Skin epidermis (tissue), 12 donors: ENCODE results near the gene SRSF3.

ENCODE experiments used
- H3K27ac ChIP-seq, 21 experiments: fragments of 200-600 bp; sonication (generic) in 11 of 21; one replicate each; pipeline ENCODE4 v1.5.0; 2020; ENCODE audit warnings: mild to moderate bottlenecking in 3 of 21, inconsistent platforms in 2 of 21, moderate library complexity in 2 of 21
- H3K4me3 ChIP-seq, 7 experiments: fragments of 200-600 bp; sonication (generic) in 2 of 7; one replicate each; pipeline ENCODE4 v1.5.0; 2020; ENCODE audit warnings: inconsistent platforms in 2 of 7, mild to moderate bottlenecking in 2 of 7, moderate library complexity in 1 of 7

The SRSF3 gene

GRCh38 chr6:36615018-36615761, 21.0 kb downstream of the SRSF3 start:
- no peak overlapping the region for H3K4me3 ChIP-seq
- H3K27ac ChIP-seq, result peak overlapping the region in 1 of 21 experiments; percentile 23

- H3K4me3 ChIP-seq, result no peak overlapping the region
- H3K27ac ChIP-seq, result peak overlapping the region in 7 of 21 experiments; percentile 14 to 61 (median 30)
Measured at GRCh38 chr6:36616893-36617521, 22.8 kb downstream of the SRSF3 start.

- peak overlapping the region in 2 of 21 experiments; percentile 22 to 31 for H3K27ac ChIP-seq
- no peak overlapping the region for H3K4me3 ChIP-seq
Measured at GRCh38 chr6:36618366-36619355, 24.5 kb downstream of the SRSF3 start.

- no peak overlapping the region for H3K4me3 ChIP-seq
- H3K27ac ChIP-seq, result no peak overlapping the region
Measured at GRCh38 chr6:36621371-36621855, 27.3 kb downstream of the SRSF3 start.

GRCh38 chr6:36622901-36623546, 28.9 kb downstream of the SRSF3 start:
- H3K27ac ChIP-seq, result peak overlapping the region in 1 of 21 experiments; percentile 40
- H3K4me3 ChIP-seq, result no peak overlapping the region

GRCh38 chr6:36623547-36624459, 29.6 kb downstream of the SRSF3 start:
- peak overlapping the region in 1 of 21 experiments; percentile 40 for H3K27ac ChIP-seq
- no peak overlapping the region for H3K4me3 ChIP-seq

GRCh38 chr6:36624461-36625157, 30.4 kb downstream of the SRSF3 start:
- Histone ChIP-seq H3K27ac (peak overlapping the region in 2 of 21 experiments; percentile 20 to 39), H3K4me3 (no peak overlapping the region)

- H3K4me3 ChIP-seq, result no peak overlapping the region
- peak overlapping the region in 2 of 21 experiments; percentile 39 to 41 for H3K27ac ChIP-seq
Measured at GRCh38 chr6:36625158-36625919, 31.2 kb downstream of the SRSF3 start.

- Histone ChIP-seq H3K4me3 (no peak overlapping the region), H3K27ac (peak overlapping the region in 1 of 21 experiments; percentile 34)
Measured at GRCh38 chr6:36626636-36627035, 32.5 kb downstream of the SRSF3 start.

GRCh38 chr6:36627141-36627540, 33.0 kb downstream of the SRSF3 start:
- no peak overlapping the region for H3K4me3 ChIP-seq
- H3K27ac ChIP-seq, result peak overlapping the region in 6 of 21 experiments; percentile 15 to 73 (median 64)

GRCh38 chr6:36627801-36628246, 33.7 kb downstream of the SRSF3 start:
- Histone ChIP-seq H3K27ac (peak overlapping the region in 9 of 21 experiments; percentile 9 to 73 (median 62)), H3K4me3 (no peak overlapping the region)

GRCh38 chr6:36629784-36630183, 35.6 kb downstream of the SRSF3 start:
- peak overlapping the region in 10 of 21 experiments; percentile 17 to 71 (median 58) for H3K27ac ChIP-seq
- no peak overlapping the region for H3K4me3 ChIP-seq

- Histone ChIP-seq H3K27ac (no peak overlapping the region), H3K4me3 (no peak overlapping the region)
Measured at GRCh38 chr6:36631326-36632011, 37.3 kb downstream of the SRSF3 start.

GRCh38 chr6:36633370-36633769, 39.2 kb downstream of the SRSF3 start:
- H3K4me3 ChIP-seq, result no peak overlapping the region
- no peak overlapping the region for H3K27ac ChIP-seq

GRCh38 chr6:36633915-36634314, 39.8 kb downstream of the SRSF3 start:
- H3K4me3 ChIP-seq, result no peak overlapping the region
- H3K27ac ChIP-seq, result no peak overlapping the region
